Umbilical cord (tissue), 2 donors: ENCODE data around the gene DDX46. TPM values are rescaled to one million over a fixed set of nuclear protein-coding genes. Genes with fewer than 3 reads are reported as not detected.
"Not testable (repeated sequence)": the region's sequence is repeated elsewhere in the genome, so short reads cannot be mapped to it uniquely, and the experiment has no call there.

Experiments
- DNase-seq: peaks from one replicate; pipeline ENCODE4 v3.0.0-alpha.2; 2015; ENCODE audit warnings: low spot score
- total RNA-seq: library from RNA; depleted of rRNA; stranded (reverse); fragments of >200 nt; gene quantifications from one replicate; pipeline ENCODE4 v1.2.3, GENCODE V29; 2014; ENCODE audit warnings: low replicate concordance; ENCODE audit not compliant: insufficient read depth

The DDX46 gene, protein sequence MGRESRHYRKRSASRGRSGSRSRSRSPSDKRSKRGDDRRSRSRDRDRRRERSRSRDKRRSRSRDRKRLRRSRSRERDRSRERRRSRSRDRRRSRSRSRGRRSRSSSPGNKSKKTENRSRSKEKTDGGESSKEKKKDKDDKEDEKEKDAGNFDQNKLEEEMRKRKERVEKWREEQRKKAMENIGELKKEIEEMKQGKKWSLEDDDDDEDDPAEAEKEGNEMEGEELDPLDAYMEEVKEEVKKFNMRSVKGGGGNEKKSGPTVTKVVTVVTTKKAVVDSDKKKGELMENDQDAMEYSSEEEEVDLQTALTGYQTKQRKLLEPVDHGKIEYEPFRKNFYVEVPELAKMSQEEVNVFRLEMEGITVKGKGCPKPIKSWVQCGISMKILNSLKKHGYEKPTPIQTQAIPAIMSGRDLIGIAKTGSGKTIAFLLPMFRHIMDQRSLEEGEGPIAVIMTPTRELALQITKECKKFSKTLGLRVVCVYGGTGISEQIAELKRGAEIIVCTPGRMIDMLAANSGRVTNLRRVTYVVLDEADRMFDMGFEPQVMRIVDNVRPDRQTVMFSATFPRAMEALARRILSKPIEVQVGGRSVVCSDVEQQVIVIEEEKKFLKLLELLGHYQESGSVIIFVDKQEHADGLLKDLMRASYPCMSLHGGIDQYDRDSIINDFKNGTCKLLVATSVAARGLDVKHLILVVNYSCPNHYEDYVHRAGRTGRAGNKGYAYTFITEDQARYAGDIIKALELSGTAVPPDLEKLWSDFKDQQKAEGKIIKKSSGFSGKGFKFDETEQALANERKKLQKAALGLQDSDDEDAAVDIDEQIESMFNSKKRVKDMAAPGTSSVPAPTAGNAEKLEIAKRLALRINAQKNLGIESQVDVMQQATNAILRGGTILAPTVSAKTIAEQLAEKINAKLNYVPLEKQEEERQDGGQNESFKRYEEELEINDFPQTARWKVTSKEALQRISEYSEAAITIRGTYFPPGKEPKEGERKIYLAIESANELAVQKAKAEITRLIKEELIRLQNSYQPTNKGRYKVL
- total RNA-seq, result 32.5 TPM

DNA sequence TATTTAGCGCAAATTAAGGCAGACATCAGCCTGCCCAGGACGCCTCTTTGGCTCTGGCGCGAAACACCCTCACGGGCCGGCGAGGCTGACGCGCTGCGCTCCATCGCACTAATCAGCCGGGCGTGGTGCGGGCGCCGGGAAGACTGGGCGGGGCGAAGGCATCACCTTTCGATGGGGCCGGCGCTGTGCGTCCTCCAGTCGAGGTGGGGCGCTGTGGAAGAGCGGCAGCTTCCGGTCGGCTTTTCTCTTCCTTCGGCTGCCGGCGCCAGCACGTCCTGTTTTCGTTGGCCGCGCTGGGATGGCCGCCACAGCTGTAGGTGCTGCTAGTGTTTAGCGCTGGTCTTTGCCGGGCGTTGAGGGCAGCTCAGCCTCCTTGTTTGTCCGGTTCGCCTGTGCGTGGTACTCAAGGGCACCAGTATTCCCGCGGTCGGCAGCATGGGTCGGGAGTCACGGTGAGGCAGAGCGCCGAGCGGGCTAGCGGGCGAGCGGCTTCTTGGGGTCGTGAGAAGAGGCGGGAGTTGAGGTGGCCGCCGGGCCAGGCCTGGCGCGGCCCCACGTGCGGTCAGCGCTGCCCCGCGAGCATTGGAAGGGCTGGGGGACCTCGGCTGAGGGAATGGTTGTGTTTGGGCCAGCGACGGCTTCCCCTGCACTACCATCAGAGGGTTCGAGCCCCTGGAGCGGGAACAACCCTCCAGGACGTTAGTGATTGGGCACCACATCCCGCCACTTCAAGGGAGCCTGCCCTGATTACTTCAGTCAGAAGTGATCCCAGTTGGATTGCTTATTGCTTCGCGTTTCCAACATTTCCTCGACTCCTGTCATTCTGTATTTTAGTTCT, at the start of gene DDX46:
DDX46 (plus strand) TSS at position 276 of the 838 bp plus-strand sequence; CDS start at position 436, 160 bp downstream.
- peak; percentile 95 for DNase-seq

DNA sequence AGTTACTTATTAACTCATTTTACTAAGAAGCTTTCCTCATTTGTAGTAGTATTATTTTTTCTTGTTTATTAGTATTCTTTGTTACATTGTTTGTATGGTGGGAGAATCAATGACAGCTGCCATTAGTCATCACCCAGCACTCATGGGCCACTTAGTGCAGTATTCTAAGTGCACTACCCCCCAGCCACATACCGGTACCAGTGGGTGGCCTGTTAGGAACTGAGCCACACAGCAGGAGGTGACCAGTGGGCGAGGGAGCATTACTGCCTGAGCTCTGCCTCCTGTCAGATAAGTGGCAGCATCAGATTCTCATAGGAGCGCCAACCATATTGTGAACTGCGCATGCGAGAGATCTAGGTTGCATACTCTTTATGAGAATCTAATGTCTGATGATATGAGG, 44.5 kb upstream of the DDX46 start:
- no peak for DNase-seq

DNA sequence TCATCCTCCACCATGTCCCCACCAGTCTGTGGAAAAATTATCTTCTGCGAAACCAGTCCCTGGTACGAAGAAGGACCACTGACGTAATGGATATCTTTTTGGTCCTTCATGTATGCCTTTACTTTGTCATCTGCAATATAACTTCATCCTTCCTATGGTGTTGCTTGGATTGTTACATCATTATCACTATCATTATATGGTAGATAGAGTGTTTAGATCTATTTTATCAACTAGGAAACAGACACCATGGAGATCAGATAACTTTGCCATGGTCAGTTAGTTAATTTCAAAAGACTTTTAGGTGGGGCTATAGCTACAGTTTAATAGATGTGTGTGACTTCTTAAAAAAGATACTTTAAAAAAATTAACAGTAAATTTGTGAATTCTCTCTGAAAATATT, 44.0 kb upstream of the DDX46 start:
- DNase-seq, result no peak

DNA sequence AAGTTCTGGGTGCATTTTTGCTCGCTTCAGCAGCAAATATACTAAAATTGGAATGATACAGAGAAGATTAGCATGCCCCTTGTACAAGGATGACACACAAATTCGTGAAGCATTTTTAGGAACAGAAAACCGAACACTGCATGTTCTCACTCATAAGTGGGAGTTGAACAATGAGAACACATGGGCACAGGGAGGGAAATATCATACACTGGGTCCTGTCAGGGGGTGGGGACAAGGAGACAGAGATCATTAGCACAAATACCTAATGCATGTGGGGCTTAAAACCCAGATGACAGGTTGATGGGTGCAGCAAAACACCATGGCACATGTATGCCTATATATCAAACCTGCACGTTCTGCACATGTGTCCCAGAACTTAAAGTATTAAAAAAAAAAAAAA, 43.1 kb upstream of the DDX46 start:
- not testable (repeated sequence) for DNase-seq

DNA sequence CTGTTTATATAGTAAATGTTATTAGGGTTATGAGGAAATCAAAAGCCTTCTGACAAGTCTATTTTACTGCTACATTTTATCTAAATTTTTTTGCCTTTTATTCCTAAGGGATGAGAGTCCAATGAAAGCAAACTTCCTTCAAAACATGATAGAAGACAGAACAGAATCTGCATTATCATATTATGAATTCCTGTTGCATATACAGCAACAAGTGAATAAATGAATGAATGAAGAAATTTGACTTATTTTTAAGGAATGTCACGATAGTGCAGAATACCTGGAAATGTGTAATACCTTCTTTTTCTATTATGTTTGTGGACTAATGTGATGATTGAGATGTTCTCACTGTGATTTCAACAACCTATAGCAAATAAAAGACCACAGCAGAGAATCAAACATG, 33.7 kb upstream of the DDX46 start:
- DNase-seq, result no peak

DNA sequence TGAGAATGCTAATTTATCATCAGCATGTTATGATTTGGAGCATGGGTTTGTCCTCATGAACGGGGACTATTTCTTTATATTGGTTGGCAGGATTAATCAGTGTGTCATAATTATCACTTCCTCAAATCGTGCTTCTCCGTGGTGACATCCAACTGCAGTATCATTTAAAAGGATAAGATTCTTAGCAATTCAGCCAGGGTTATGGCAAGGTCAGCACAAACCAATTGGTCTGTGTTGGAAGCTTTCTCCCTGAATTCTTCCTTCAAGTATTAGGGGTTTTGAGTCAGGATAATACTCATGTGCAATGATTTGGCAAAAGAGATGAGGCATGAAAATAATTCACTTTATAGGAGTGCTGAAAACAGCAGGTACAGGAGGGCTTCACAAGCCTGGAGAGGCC, 25.8 kb upstream of the DDX46 start:
- no peak for DNase-seq

DNA sequence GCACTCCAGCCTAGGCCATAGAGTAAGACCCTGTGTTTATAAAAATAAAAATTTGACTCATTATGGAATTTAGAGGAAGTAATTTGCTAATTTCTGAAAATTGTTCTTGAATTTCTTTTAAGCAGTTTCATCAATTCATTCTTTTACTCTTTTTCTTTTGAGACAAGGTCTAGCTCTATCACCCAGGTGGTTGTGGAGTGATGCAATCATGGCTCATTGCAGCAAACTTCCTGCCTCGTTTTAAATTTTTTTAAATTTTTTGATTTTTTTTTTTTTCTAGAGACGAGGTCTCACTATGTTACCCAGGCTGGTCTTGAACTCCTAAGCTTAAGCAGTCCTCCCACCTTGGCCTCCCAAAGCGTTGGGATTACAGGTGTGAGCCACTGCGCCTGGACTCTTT, 23.3 kb upstream of the DDX46 start:
- DNase-seq, result no peak

DNA sequence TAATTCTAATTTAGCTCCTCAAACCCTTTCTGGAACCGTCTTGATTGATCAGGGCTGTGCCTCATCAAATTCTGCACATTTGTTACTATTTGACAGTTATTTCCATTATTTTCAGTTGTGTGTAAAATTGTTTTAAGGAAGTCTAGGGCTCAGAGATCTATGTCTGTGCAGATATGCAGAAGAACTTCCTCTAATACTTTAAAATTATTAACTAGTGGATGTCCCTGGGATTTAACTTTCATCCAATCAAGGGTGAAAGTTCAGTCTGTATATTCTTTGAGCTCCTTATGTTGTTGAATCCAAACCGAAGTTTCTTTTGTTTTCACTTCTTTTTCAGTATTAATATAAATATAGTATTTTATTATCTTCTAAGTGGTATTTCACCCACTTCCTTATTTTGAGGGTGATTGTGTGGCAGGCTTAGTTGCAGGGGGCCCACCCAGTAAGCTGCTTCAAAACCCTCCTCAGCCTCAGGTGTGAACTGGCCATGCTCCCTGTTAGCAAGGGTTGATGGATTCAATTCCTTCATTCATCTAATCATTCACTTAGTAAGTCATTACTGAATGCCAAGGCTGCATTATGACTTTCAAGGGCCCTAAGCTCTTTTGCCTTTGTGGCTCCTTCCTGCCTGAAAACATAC, 22.3 kb upstream of the DDX46 start:
- no peak for DNase-seq

DNA sequence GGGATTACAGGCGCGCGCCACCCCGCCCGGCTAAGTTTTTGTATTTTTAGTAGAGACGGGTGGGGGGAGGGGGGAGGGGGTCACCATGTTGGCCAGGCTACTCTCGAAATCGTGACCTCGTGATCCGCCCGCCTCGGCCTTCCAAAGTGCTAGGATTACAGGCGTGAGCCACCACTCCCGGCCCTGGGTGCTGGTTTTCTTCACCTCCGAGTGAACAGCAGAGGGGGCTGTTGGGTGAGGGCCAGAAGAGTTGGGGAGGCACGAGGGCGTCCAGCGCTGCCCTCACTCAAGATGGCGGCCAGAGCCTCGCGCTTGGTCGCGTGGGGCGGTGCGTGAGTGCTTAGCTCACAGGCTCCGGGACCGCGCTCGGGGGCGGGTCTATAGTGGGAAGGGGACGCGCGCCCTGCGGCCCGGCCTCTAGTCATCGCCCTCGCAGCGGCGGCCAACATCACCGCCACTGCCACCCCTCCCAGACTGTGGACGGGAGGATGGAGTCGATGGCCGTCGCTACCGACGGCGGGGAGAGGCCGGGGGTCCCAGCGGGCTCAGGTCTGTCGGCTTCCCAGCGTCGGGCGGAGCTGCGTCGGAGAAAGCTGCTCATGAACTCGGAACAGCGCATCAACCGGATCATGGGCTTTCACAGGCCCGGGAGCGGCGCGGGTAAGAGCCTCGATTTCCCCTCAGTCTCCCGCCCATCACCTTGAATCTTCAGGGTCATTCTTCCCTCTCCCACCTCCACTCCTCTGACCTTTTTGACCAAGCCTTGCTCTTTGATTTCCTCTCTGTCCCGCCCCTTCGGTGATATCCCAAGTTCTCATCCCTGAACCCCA, 20.2 kb upstream of the DDX46 start, which contains the start of gene CAMLG:
CAMLG (plus strand) TSS at position 416 of the 830 bp plus-strand sequence; CDS start at position 489, 73 bp downstream.
- DNase-seq, result peak; percentile 99

DNA sequence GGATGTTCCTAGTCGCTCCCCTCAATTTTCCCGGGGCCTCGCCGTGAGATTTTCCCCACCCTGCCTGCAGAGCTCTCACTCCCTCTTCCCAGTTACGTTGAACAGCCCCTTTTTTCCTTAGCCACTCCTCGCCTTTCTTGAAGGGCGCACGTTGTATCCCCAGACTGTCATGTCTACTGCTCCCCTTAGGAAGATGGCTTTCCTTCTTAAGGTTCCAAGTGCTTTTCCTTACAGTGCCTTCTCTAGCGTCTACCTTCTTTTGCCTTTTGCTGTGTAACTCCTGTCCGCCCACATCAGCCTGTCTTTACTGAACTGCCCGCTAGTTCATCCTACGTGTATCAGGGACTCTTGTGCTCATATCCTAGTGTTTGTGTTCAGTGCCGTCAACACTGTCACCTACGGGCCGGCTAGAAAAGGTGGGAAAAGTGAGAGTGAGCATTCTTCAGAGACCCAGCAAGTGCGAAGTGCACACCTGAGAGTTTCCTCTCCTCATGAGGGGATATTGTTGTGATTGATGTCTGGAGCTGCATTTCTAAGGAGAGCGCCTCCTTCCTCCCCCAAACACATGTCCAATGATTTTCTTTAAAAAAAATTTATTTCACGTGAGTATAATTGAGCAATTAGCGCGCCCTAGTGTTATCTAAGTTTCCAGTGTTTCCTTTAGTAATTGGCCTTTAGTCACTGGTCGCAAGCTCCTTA, 19.5 kb upstream of the DDX46 start:
- DNase-seq, result peak; percentile 46

DNA sequence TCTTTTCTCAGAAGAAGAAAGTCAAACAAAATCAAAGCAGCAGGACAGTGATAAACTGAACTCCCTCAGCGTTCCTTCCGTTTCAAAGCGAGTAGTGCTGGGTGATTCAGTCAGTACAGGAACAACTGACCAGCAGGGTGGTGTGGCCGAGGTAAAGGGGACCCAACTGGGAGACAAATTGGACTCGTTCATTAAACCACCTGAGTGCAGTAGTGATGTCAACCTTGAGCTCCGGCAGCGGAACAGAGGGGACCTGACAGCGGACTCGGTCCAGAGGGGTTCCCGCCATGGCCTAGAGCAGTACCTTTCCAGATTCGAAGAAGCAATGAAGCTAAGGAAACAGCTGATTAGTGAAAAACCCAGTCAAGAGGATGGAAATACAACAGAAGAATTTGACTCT, 17.5 kb upstream of the DDX46 start:
- DNase-seq, result no peak

DNA sequence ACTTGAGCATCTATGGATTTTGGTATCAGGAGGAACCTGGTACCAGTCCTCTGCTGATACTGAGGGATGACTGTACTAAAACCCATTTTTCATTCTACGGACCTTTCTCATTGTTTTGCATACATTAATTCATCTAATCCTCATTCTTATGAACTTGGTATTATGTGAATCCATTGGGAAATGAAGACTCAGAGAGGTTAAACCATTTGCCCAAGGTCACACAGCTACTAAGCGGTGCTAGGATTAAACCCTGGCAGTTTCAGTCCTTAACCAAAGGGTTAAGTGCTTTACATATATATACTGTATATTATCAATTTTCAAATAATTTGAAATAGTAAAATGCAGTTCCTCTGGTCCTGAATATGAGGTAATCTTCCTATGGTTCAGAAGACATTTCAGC, 16.4 kb upstream of the DDX46 start:
- DNase-seq, result no peak

DNA sequence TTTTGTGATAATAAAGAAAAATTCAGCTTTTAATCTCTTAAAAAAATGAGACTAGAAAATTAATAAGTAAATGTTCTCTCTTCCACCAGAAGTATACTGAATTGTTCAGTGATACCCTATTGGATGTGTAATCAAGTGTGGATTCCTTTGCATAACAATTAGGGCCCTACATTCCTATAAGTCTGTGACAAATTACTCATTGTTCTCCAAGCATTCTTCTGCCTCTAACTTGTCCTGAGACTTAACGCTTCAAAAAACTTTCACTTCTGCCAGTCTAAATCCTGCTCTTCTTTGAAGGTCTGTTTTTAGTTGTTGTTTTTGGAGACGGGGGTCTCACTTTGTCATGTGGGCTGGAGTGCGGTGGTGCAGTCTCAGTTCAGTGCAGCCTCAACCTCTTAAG, 9.2 kb upstream of the DDX46 start:
- DNase-seq, result no peak

DNA sequence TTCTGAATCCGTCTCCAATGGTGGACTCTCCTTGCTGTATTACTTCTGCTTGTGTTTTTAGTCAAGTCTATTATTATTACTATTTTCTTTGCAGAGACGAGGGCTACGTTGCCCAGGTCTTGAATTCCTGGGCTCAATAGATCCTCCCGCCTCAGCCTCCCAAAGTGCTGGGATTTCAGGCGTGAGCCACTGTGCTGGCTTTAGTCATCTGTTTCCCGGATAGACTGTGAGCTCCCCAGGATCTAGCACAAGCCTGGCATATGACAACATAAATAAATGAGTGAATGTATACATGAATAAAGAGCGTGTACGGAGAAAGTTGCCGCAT, 439 bp upstream of the DDX46 start:
- DNase-seq, result no peak

DNA sequence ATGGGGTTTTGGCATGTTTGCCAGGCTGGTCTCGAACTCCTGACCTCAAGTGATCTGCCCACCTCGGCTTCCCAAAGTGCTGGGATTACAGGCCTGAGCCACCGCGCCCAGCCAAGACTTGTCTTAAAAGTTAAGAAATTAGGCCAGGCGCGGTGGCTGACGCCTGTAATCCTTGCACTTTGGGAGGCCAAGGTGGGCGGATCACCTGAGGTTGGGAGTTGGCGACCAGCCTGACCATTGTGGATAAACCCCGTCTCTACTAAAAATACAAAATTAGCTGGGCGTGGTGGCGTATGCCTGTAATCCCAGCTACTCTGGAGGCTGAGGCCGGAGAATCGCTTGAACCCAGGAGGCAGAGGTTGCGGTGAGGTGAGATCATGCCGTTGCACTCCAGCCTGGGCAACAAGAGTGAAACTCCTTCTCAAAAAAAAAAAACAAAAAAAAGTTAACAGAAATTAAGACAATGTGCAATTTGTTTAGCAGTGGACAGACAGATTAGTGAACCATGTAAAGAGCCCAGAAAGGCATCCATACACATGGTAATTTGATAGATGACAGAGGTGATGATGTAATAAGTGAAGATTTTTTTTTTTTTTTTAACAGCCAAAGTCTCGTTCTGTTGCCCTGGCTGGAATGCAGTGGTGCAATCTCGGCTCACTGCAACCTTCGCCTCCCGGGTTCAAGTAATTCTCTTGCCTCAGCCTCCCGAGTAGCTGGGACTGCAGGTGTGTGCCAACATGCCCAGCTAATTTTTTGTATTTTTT, 9.1 kb downstream of the DDX46 start:
- not testable (repeated sequence) for DNase-seq

DNA sequence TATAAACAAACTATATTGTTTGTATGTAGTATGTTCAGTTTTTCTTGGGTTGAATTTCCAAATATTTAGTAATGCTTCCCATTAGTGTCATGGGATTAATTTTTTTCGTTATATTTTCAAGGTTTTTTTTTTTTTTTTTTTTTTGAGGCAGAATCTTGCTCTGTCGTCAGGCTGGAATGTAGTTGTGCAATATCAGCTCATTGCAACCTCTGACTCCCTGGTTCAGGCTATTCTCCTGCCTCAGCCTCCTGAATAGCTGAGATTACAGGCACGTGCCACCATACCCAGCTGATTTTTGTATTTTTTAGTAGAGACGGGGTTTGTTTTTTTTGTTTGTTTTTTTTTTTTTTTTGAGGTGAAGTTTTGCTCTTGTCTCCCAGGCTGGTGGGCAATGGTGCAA, 10.6 kb downstream of the DDX46 start:
- no peak for DNase-seq

DNA sequence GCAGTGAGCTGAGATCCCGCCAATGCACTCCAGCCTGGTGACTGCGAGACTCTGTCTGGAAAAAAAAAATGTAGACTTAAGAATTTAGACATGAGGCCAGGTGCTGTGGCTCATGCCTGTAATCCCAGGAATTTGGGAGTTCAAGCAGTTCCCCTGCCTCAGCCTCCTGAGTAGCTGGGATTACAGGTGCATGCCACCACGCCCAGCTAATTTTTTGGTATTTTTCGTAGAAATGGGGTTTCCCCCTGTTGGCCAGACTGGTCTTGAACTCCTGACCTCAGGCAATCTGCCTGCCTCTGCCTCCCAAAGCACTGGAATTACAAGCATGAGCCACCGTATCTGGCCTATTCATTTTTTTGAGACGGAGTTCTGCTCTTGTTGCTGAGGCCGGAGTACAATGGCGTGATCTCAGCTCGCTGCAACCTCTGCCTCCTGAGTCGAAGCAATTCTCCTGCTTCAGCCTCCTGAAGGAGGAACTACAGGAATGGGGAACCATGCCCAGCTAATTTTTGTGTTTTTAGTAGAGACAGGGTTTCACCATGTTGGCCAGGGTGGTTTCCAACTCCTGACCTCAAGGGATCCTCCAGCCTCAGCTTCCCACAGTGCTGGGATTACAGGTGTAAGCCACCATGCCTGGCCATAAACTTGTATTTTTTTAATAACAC, 14.0 kb downstream of the DDX46 start:
- no peak for DNase-seq

DNA sequence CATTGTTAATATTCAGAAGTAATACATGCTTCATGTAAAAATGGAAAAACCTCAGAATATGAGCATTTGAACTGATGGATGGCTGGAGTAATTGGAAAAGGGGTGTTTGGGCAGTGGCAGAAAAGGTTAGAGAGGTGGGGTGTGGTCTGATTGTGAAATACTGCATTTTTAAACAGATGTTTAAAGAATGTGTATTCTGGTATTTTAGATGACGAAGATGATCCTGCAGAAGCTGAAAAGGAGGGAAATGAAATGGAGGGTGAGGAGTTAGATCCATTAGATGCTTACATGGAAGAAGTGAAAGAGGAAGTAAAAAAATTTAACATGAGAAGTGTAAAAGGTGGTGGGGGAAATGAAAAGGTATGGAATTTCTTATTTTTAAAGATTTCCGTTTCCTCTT, 18.8 kb downstream of the DDX46 start:
- no peak for DNase-seq
